H1 (cell line): ENCODE data around the gene PSMD12. TPM values are rescaled to one million over a fixed set of nuclear protein-coding genes. Genes with fewer than 3 reads are reported as not detected.

Experiments used
- CTCF ChIA-PET: fragments of 300-600 bp; sonication (Branson Sonifier 250); formaldehyde crosslinking; loops from one replicate; lab custom pipeline; 2021; ENCODE audit not compliant: partially characterized antibody; lab: Charles Lee
- POLR2A ChIA-PET: fragments of 300-600 bp; sonication (Branson Sonifier 250); formaldehyde crosslinking; loops from one replicate; lab custom pipeline; 2021; ENCODE audit warnings: inconsistent platforms; ENCODE audit not compliant: partially characterized antibody; lab: Charles Lee
- DNase-seq, 2 experiments: peaks; one replicate each; pipeline versions ENCODE4 v3.0.0 to v3.0.0-alpha.2; 2010 to 2022; ENCODE audit warnings: low spot score in 2 of 2, low read depth in 1 of 2, mixed read lengths in 1 of 2
- FAIRE-seq: peaks from 2 replicates; lab custom pipeline; 2011; peaks lifted over from hg19 to GRCh38; lab: Jason Lieb, UNC
- H2AFZ ChIP-seq: 2 replicates; pipeline ENCODE4 v1.8.1; 2012; ENCODE audit warnings: low read length, inconsistent platforms
- H2AK5ac ChIP-seq: 2 replicates; pipeline ENCODE4 v1.6.1; 2013; ENCODE audit warnings: low read depth, low read length
- H2BK120ac ChIP-seq: replicated peaks from 2 replicates; pipeline ENCODE3; 2013; ENCODE audit warnings: low read depth, low read length, inconsistent platforms
- H2BK12ac ChIP-seq: 2 replicates; pipeline ENCODE4 v1.6.1; 2013; ENCODE audit warnings: low read depth, low read length
- H2BK15ac ChIP-seq: 2 replicates; pipeline ENCODE4 v1.6.1; 2013; ENCODE audit warnings: low read length
- H2BK20ac ChIP-seq: 2 replicates; pipeline ENCODE4 v1.6.1; 2013; ENCODE audit warnings: low read length
- H2BK5ac ChIP-seq: 2 replicates; pipeline ENCODE4 v1.6.1; 2013; ENCODE audit warnings: low read depth, low read length
- H3K14ac ChIP-seq: 2 replicates; pipeline ENCODE4 v1.6.1; 2013; ENCODE audit warnings: inconsistent platforms; ENCODE audit not compliant: insufficient read length
- H3K18ac ChIP-seq: 2 replicates; pipeline ENCODE4 v1.6.1; 2013; ENCODE audit warnings: low read length; ENCODE audit errors: extremely low read depth
- H3K23ac ChIP-seq: 2 replicates; pipeline ENCODE4 v1.6.1; 2013; ENCODE audit warnings: inconsistent platforms; ENCODE audit not compliant: insufficient read length
- H3K23me2 ChIP-seq: 2 replicates; pipeline ENCODE4 v1.6.1; 2013; ENCODE audit warnings: low read depth, low read length
- H3K27ac ChIP-seq: 2 replicates; pipeline ENCODE4 v1.6.1; 2011; ENCODE audit warnings: low read depth, low read length, inconsistent platforms
- H3K27me3 ChIP-seq, 4 experiments: replicated peaks in 1 of 4; 1 replicate in 1 of 4; 2 replicates in 3 of 4; pipeline versions ENCODE4 v1.6.1 to v1.8.1; 2011 to 2013; ENCODE audit warnings: low read length in 3 of 4, mild to moderate bottlenecking in 3 of 4, inconsistent platforms in 2 of 4, mixed read lengths in 2 of 4, moderate library complexity in 1 of 4; ENCODE audit not compliant: control insufficient read depth in 3 of 4, insufficient read depth in 3 of 4; ENCODE audit errors: extremely low read depth in 1 of 4
- H3K36me3 ChIP-seq, 4 experiments: 2 replicates each; pipeline versions ENCODE4 v1.6.1 to v1.8.1; 2011 to 2013; ENCODE audit warnings: mild to moderate bottlenecking in 4 of 4, low read length in 3 of 4, moderate library complexity in 2 of 4, control low read depth in 1 of 4, inconsistent platforms in 1 of 4; ENCODE audit not compliant: insufficient read depth in 4 of 4, control insufficient read depth in 2 of 4
- H3K4ac ChIP-seq: replicated peaks from 2 replicates; pipeline ENCODE3; 2013; ENCODE audit warnings: low read length, low read depth, mixed read lengths, inconsistent platforms; ENCODE audit not compliant: insufficient read length
- H3K4me1 ChIP-seq, 4 experiments: replicated peaks in 1 of 4; 1 replicate in 1 of 4; 2 replicates in 3 of 4; pipeline versions ENCODE4 v1.6.1 to v1.8.1; 2011 to 2013; ENCODE audit warnings: low read length in 3 of 4, inconsistent platforms in 2 of 4, mixed read lengths in 1 of 4; ENCODE audit not compliant: insufficient read depth in 4 of 4, control insufficient read depth in 3 of 4
- H3K4me2 ChIP-seq, 2 experiments: 2 replicates each; pipeline versions ENCODE4 v1.6.1 to v1.8.1; 2011 to 2013; ENCODE audit warnings: low read depth in 2 of 2, low read length in 2 of 2, control low read depth in 1 of 2, inconsistent platforms in 1 of 2, mild to moderate bottlenecking in 1 of 2; ENCODE audit not compliant: insufficient read depth in 1 of 2
- H3K4me3 ChIP-seq, 4 experiments: fragments of 200-600, 300-600 bp in 1 of 4; sonication (generic), shearing (Covaris generic), sonication (Bioruptor Twin) in 1 of 4; 2 replicates each; pipeline versions ENCODE4 v1.5.1 to v1.8.1; 2011 to 2016; ENCODE audit warnings: low read length in 4 of 4, low read depth in 3 of 4, control low read depth in 2 of 4, inconsistent platforms in 2 of 4, mild to moderate bottlenecking in 2 of 4, mixed read lengths in 1 of 4, moderate library complexity in 1 of 4; ENCODE audit not compliant: insufficient read depth in 2 of 4; ENCODE audit errors: extremely low read depth in 1 of 4
- H3K56ac ChIP-seq: replicated peaks from 2 replicates; pipeline ENCODE3; 2013; ENCODE audit warnings: low read depth, mild to moderate bottlenecking, mixed read lengths, low read length, inconsistent platforms; ENCODE audit not compliant: insufficient read length
- H3K79me1 ChIP-seq: 2 replicates; pipeline ENCODE4 v1.6.1; 2013; ENCODE audit warnings: low read depth, low read length, control low read depth
- H3K79me2 ChIP-seq, 2 experiments: 2 replicates each; pipeline versions ENCODE4 v1.6.1 to v1.8.1; 2012 to 2013; ENCODE audit warnings: low read length in 2 of 2, mild to moderate bottlenecking in 2 of 2, inconsistent platforms in 1 of 2; ENCODE audit not compliant: insufficient read depth in 2 of 2, control insufficient read depth in 1 of 2
- H3K9ac ChIP-seq, 4 experiments: replicated peaks in 1 of 4; 1 replicate in 1 of 4; 2 replicates in 3 of 4; pipeline versions ENCODE4 v1.6.1 to v1.8.1; 2011 to 2013; ENCODE audit warnings: low read depth in 3 of 4, low read length in 3 of 4, control low read depth in 2 of 4, mild to moderate bottlenecking in 2 of 4, moderate library complexity in 2 of 4, inconsistent platforms in 1 of 4; ENCODE audit errors: extremely low read depth in 1 of 4
- H3K9me3 ChIP-seq, 2 experiments: 2 replicates each; pipeline versions ENCODE4 v1.6.1 to v1.8.1; 2012 to 2013; ENCODE audit warnings: mild to moderate bottlenecking in 2 of 2, moderate library complexity in 2 of 2, control low read depth in 1 of 2, inconsistent platforms in 1 of 2, low read depth in 1 of 2, low read length in 1 of 2, mixed read lengths in 1 of 2; ENCODE audit not compliant: insufficient read depth in 2 of 2
- H4K20me1 ChIP-seq, 2 experiments: replicated peaks in 1 of 2; 2 replicates each; pipeline versions ENCODE3 to v1.8.1; 2011 to 2013; ENCODE audit warnings: inconsistent platforms in 2 of 2, low read length in 2 of 2, mild to moderate bottlenecking in 1 of 2; ENCODE audit not compliant: insufficient read depth in 2 of 2, control insufficient read depth in 1 of 2
- H4K5ac ChIP-seq: 2 replicates; pipeline ENCODE4 v1.6.1; 2013; ENCODE audit warnings: low read length, low read depth, mixed read lengths, inconsistent platforms; ENCODE audit not compliant: insufficient read length
- H4K8ac ChIP-seq: 2 replicates; pipeline ENCODE4 v1.8.0; 2013; ENCODE audit warnings: mild to moderate bottlenecking, moderate library complexity, low read length, inconsistent platforms; ENCODE audit not compliant: insufficient read depth; ENCODE audit errors: extremely low read depth
- H4K91ac ChIP-seq: replicated peaks from 2 replicates; pipeline ENCODE3; 2013; ENCODE audit warnings: low read length, mixed read lengths, inconsistent platforms; ENCODE audit not compliant: insufficient read length
- CHD1 ChIP-seq: IDR thresholded peaks from 2 replicates; pipeline ENCODE4 v1.6.1; 2012; ENCODE audit warnings: low read depth, low read length, improper control_type of control experiment
- CREB1 ChIP-seq: IDR thresholded peaks from 2 replicates; pipeline ENCODE4 v1.6.1; 2012; ENCODE audit warnings: inconsistent platforms
- EP300 ChIP-seq, 2 experiments: IDR thresholded peaks; 1 replicate in 1 of 2; 2 replicates in 1 of 2; pipeline ENCODE4 v1.6.1; 2011 to 2012; ENCODE audit warnings: low read depth in 2 of 2, low read length in 2 of 2, mild to moderate bottlenecking in 2 of 2, borderline replicate concordance in 1 of 2, inconsistent platforms in 1 of 2, moderate library complexity in 1 of 2
- FOSL1 ChIP-seq: IDR thresholded peaks from 2 replicates; pipeline ENCODE4 v1.6.1; 2011; ENCODE audit warnings: mild to moderate bottlenecking, low read depth, low read length, moderate library complexity; ENCODE audit not compliant: insufficient read depth
- GTF2F1 ChIP-seq: IDR thresholded peaks from 2 replicates; pipeline ENCODE4 v1.6.1; 2012; ENCODE audit warnings: low read depth, low read length, improper control_type of control experiment, borderline replicate concordance
- HDAC2 ChIP-seq, 2 experiments: fragments of 300-600 bp in 1 of 2; sonication (generic) in 1 of 2; IDR thresholded peaks; 2 replicates each; pipeline ENCODE4 v1.6.1; 2011 to 2012; ENCODE audit warnings: low read depth in 2 of 2, low read length in 2 of 2, mild to moderate bottlenecking in 2 of 2, moderate library complexity in 2 of 2, borderline replicate concordance in 1 of 2, inconsistent platforms in 1 of 2
- SP1 ChIP-seq: IDR thresholded peaks from 2 replicates; pipeline ENCODE4 v1.6.1; 2011; ENCODE audit warnings: low read depth, low read length
- SP4 ChIP-seq: IDR thresholded peaks from 2 replicates; pipeline ENCODE4 v1.6.1; 2012; ENCODE audit warnings: low read length, inconsistent platforms
- YY1 ChIP-seq: IDR thresholded peaks from 2 replicates; pipeline ENCODE4 v1.6.1; 2011; ENCODE audit warnings: low read depth, mild to moderate bottlenecking, low read length
- ZNF274 ChIP-seq: IDR thresholded peaks from 2 replicates; pipeline ENCODE4 v1.7.0; 2012; ENCODE audit warnings: low read length, borderline replicate concordance; ENCODE audit errors: extremely low read depth
- polyA plus RNA-seq, 7 experiments: library from polyadenylated mRNA; depleted of rRNA in 3 of 7; stranded (reverse) in 5 of 7; unstranded in 2 of 7; fragments of >200 nt in 5 of 7; fragments of 200-250 nt in 2 of 7; gene quantifications; 1 replicate in 5 of 7; 2 replicates in 1 of 7; 4 replicates in 1 of 7; pipeline versions ENCODE4 v1.2.1 to v1.2.3, GENCODE V29; 2011 to 2013; ENCODE audit warnings: missing spikeins in 2 of 7, mixed read lengths in 2 of 7
- total RNA-seq: library from RNA; stranded (reverse); fragmentation: NEBNext Ultra II Directional; extraction: Animal tissue kit (Norgen Biotek cat#: 25700); gene quantifications from 2 replicates; pipeline ENCODE4 v1.2.1, GENCODE V29; 2021

The PSMD12 gene
- total and polyA plus RNA-seq, 2 of the 8 experiments (the other 6 are each of a cell fraction or from before 2014, with no cell fraction given), result 14.0 to 82.4 TPM

- H3K36me3 ChIP-seq, result no peaks in the 10 kb centered on the region
- H3K18ac ChIP-seq, result no peak overlapping the region
- DNase-seq, result no peak
- no peak overlapping the region for H2BK5ac ChIP-seq
- no peak overlapping the region for H3K14ac ChIP-seq
- no peak overlapping the region for H4K91ac ChIP-seq
- H3K4me3 ChIP-seq, result no peak overlapping the region
- no peak overlapping the region for H3K9ac ChIP-seq
- no peaks in the 10 kb centered on the region for H3K27me3 ChIP-seq
- no peaks in the 10 kb centered on the region for H3K9me3 ChIP-seq
- no peaks in the 10 kb centered on the region for H3K79me1 ChIP-seq
- H3K4ac ChIP-seq, result no peak overlapping the region
- no peak overlapping the region for H3K56ac ChIP-seq
- H4K20me1 ChIP-seq, result no peaks in the 10 kb centered on the region
- H3K79me2 ChIP-seq, result no peaks in the 10 kb centered on the region
- FAIRE-seq, result no peak
- H2BK120ac ChIP-seq, result no peak overlapping the region
- no peak overlapping the region for H4K8ac ChIP-seq
- no peak overlapping the region for H4K5ac ChIP-seq
- CTCF ChIA-PET, result interaction anchor here (0.9 to 1.7 kb wide), 3 partner anchors 18 to 43 kb away, joined by 3 to 5 read pairs (median 3); no protein-coding TSS in a partner anchor
- no peak overlapping the region for H2BK15ac ChIP-seq
- no peaks in the 10 kb centered on the region for H3K23me2 ChIP-seq
- no peak overlapping the region for H3K23ac ChIP-seq
- H2BK12ac ChIP-seq, result no peak overlapping the region
- no peak overlapping the region for H3K27ac ChIP-seq
- no peak overlapping the region for H2AK5ac ChIP-seq
- H3K4me1 ChIP-seq, result peaks cover 0 to 4% (median 0%) of the 10 kb centered on the region in 4 experiments; a peak in 1 of 7 replicates
- POLR2A ChIA-PET, result no interaction called here
- no peak overlapping the region for H2BK20ac ChIP-seq
- no peak overlapping the region for H2AFZ ChIP-seq
- H3K4me2 ChIP-seq, result no peak overlapping the region
- TF ChIP-seq YY1, result no peak
- TF ChIP-seq SP4, result no peak
- TF ChIP-seq GTF2F1, result no peak
- no peak for TF ChIP-seq CHD1
- no peak for TF ChIP-seq EP300 (IDR thresholded peaks at IDR 0.05; ENCODE audit: borderline replicate concordance in 1 of 2, low read depth in 2 of 2, low read length in 2 of 2)
- no peak for TF ChIP-seq ZNF274
- no peak for TF ChIP-seq CREB1
- no peak for TF ChIP-seq SP1
- TF ChIP-seq HDAC2 (IDR thresholded peaks at IDR 0.05; ENCODE audit: borderline replicate concordance in 1 of 2, low read depth in 2 of 2, low read length in 2 of 2), result no peak
- TF ChIP-seq FOSL1, result no peak
These were observed 50.5 kb downstream of the PSMD12 start for GRCh38 chr17:67315865-67316264.
